Activated T-cell treated with anti-CD3 and anti-CD28 coated beads, Interleukin-2, amount 50 U/mL, for 1 hour (primary cell): ENCODE data around the gene ATP11A.

ENCODE experiments used
- DNase-seq: peaks from one replicate; pipeline ENCODE4 v3.0.0-alpha.2; 2020

ATP11A gene

GRCh38 chr13:112689303-112690245, at the start of gene ATP11A:
TSS of gene ATP11A (plus strand) at chr13:112690038. CDS start at chr13:112690417, 379 bp downstream.
- peak; percentile 82 for DNase-seq

GRCh38 chr13:112641456-112642089, 48.3 kb upstream of the ATP11A start:
- DNase-seq: no peak

GRCh38 chr13:112642090-112642460, 47.8 kb upstream of the ATP11A start:
- no peak for DNase-seq

- no peak for DNase-seq
Measured at GRCh38 chr13:112643759-112644459, 45.9 kb upstream of the ATP11A start.

GRCh38 chr13:112645327-112645914, 44.4 kb upstream of the ATP11A start:
- no peak for DNase-seq

GRCh38 chr13:112647256-112647655, 42.6 kb upstream of the ATP11A start:
- no peak for DNase-seq

- DNase-seq: no peak
Measured at GRCh38 chr13:112648101-112648500, 41.7 kb upstream of the ATP11A start.

GRCh38 chr13:112648966-112649690, 40.7 kb upstream of the ATP11A start:
- DNase-seq: no peak

GRCh38 chr13:112651311-112651710, 38.5 kb upstream of the ATP11A start:
- no peak for DNase-seq

- no peak for DNase-seq
Measured at GRCh38 chr13:112651750-112652511, 37.9 kb upstream of the ATP11A start.

GRCh38 chr13:112652512-112653070, 37.2 kb upstream of the ATP11A start:
- DNase-seq: no peak

- no peak for DNase-seq
Measured at GRCh38 chr13:112653071-112653470, 36.8 kb upstream of the ATP11A start.

- DNase-seq: no peak
Measured at GRCh38 chr13:112655913-112656312, 33.9 kb upstream of the ATP11A start.

GRCh38 chr13:112657850-112658445, 31.9 kb upstream of the ATP11A start:
- no peak for DNase-seq

- DNase-seq: no peak
Measured at GRCh38 chr13:112658808-112659207, 31.0 kb upstream of the ATP11A start.

- DNase-seq: no peak
Measured at GRCh38 chr13:112661291-112661690, 28.5 kb upstream of the ATP11A start.

GRCh38 chr13:112664501-112665203, 25.2 kb upstream of the ATP11A start:
- no peak for DNase-seq

GRCh38 chr13:112668924-112669323, 20.9 kb upstream of the ATP11A start:
- no peak for DNase-seq

GRCh38 chr13:112669881-112670499, 19.8 kb upstream of the ATP11A start:
- DNase-seq: no peak

GRCh38 chr13:112670864-112671263, 19.0 kb upstream of the ATP11A start:
- DNase-seq: no peak
